Glutamatergic neuron (in vitro differentiated cells): ENCODE measurements around the gene GRIA3. TPM values are rescaled to one million over a fixed set of nuclear protein-coding genes. Genes with fewer than 3 reads are reported as not detected.
"Not testable (repeated sequence)": the region's sequence is repeated elsewhere in the genome, so short reads cannot be mapped to it uniquely, and the experiment has no call there.

Experiments
- DNase-seq: peaks from one replicate; pipeline ENCODE4 v3.0.0; 2022
- H3K27ac Mint-ChIP-seq: one replicate; pipeline ENCODE4 v1.8.0; 2020; ENCODE audit warnings: mild to moderate bottlenecking, mixed read lengths, inconsistent platforms; ENCODE audit not compliant: unreplicated experiment
- H3K27me3 Mint-ChIP-seq: one replicate; pipeline ENCODE4 v1.8.0; 2020; ENCODE audit warnings: mild to moderate bottlenecking, moderate library complexity, mixed read lengths, inconsistent platforms; ENCODE audit not compliant: unreplicated experiment
- H3K36me3 Mint-ChIP-seq: one replicate; pipeline ENCODE4 v1.8.0; 2020; ENCODE audit warnings: mild to moderate bottlenecking, mixed read lengths, inconsistent platforms; ENCODE audit not compliant: unreplicated experiment
- H3K4me1 Mint-ChIP-seq: one replicate; pipeline ENCODE4 v1.8.0; 2020; ENCODE audit warnings: mild to moderate bottlenecking, low read depth, mixed read lengths, inconsistent platforms; ENCODE audit not compliant: unreplicated experiment
- H3K4me3 Mint-ChIP-seq: one replicate; pipeline ENCODE4 v1.8.0; 2020; ENCODE audit warnings: mild to moderate bottlenecking, mixed read lengths, inconsistent platforms; ENCODE audit not compliant: unreplicated experiment
- H3K9me3 Mint-ChIP-seq: one replicate; pipeline ENCODE4 v1.8.0; 2020; ENCODE audit warnings: mild to moderate bottlenecking, moderate library complexity, mixed read lengths, inconsistent platforms; ENCODE audit not compliant: unreplicated experiment
- total RNA-seq: library from RNA; stranded (reverse); fragmentation: NEBNext Ultra II Directional; extraction: Animal tissue kit (Norgen Biotek cat#: 25700); gene quantifications from one replicate; pipeline ENCODE4 v1.2.1, GENCODE V29; 2021; ENCODE audit not compliant: unreplicated experiment
- TF ChIP-seq, protein P1 (sequence below): fragments of 200-600 bp; sonication (generic); IDR thresholded peaks from one replicate; pipeline ENCODE4 v1.5.0; 2021; ENCODE audit not compliant: partially characterized antibody, unreplicated experiment

Gene GRIA3
- total RNA-seq, 1 donor from 2014 or later = 9.7 TPM

DNA sequence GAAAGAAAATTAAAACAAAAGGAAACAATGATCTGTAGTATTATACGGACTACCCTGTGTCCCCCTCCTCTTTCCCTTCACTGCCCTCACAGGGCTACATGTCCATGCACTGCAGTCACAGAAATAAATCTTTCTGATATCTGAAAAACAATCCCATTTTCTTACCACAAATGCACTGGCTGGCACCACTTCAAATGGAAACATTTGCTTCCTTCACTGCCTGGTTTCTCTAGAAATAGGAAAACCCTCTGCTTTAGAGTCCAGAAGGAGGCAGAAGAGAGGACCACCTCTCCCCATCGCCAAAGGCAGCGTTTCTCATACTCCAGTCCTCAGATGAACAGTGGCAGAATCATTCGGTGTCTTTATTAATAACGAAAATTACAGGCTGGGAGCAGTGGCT is 98.2 kb downstream of the GRIA3 start:
- TF ChIP-seq, protein P1, sequence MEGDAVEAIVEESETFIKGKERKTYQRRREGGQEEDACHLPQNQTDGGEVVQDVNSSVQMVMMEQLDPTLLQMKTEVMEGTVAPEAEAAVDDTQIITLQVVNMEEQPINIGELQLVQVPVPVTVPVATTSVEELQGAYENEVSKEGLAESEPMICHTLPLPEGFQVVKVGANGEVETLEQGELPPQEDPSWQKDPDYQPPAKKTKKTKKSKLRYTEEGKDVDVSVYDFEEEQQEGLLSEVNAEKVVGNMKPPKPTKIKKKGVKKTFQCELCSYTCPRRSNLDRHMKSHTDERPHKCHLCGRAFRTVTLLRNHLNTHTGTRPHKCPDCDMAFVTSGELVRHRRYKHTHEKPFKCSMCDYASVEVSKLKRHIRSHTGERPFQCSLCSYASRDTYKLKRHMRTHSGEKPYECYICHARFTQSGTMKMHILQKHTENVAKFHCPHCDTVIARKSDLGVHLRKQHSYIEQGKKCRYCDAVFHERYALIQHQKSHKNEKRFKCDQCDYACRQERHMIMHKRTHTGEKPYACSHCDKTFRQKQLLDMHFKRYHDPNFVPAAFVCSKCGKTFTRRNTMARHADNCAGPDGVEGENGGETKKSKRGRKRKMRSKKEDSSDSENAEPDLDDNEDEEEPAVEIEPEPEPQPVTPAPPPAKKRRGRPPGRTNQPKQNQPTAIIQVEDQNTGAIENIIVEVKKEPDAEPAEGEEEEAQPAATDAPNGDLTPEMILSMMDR = no peak
- no peaks in the 10 kb centered on the region for H3K9me3 Mint-ChIP-seq

DNA sequence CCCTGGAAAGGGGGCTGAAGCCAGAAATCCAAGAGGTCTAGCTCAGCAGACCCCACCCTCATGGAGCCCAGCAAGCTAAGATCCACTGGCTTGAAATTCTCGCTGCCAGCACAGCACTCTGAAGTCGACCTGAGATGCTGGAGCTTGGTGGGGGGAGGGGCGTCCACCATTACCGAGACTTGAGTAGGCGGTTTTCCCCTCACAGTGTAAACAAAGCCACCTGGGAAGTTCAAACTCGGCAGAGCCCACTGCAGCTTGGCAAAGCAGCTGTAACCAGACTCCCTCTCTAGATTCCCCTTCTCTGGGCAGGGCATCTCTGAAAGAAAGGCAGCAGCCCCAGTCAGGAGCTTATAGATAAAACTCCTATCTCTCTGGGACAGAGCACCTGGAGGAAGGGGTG is 99.3 kb downstream of the GRIA3 start:
- H3K27me3 Mint-ChIP-seq, H3K4me3 Mint-ChIP-seq, H3K9me3 Mint-ChIP-seq, DNase-seq, H3K27ac Mint-ChIP-seq, H3K4me1 Mint-ChIP-seq, H3K36me3 Mint-ChIP-seq: not testable (repeated sequence)

More for the DNA sequence above, 98.2 kb downstream of the GRIA3 start:
- no peaks in the 10 kb centered on the region for H3K27me3 Mint-ChIP-seq
- H3K36me3 Mint-ChIP-seq = peaks cover 5% of the 10 kb centered on the region
- H3K27ac Mint-ChIP-seq = no peak overlapping the region
- no peak overlapping the region for H3K4me3 Mint-ChIP-seq
- no peaks in the 10 kb centered on the region for H3K4me1 Mint-ChIP-seq
- DNase-seq = no peak

DNA sequence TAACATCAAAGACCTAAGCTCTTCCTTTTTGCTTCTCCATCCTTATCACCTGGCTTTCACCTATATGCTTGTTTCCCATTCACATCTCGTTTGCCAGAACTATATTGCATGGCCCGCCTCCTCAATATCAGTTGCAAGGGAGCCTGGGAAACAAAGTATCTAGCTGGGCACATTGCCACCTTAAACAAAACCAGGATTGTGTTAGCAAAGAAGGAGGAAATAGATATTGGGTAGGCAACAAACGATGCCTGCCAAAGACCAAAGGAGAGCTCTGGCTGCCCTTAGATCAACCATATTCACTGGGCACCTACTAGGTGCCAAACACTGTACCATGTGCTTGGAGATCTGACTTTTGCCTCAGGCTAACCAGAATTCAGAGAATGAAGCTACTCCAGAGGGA is 107.5 kb downstream of the GRIA3 start:
- Mint-ChIP-seq H3K4me1 (no peaks in the 10 kb centered on the region), H3K36me3 (no peaks in the 10 kb centered on the region), H3K27me3 (no peaks in the 10 kb centered on the region), H3K4me3 (no peak overlapping the region), H3K27ac (no peak overlapping the region), H3K9me3 (no peaks in the 10 kb centered on the region)
- no peak for DNase-seq
- TF ChIP-seq, protein P1 = no peak

DNA sequence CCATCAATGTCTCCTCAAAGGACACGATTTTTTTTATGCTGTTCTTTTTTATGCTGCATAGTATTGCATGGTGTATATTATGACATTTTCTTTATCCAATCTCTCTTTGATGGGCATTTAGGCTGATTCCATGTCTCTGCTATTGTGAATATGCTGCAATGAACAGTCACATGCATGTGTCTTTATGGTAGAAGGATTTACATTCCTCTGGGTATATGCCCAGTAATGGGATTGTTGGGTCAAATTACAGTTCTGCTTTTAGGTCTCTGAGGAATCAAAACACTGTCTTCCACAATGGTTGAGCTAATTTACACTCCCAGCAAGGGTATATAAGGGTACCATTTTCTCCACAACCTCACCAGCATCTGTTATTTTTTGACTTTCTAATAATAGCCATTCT is 113.9 kb downstream of the GRIA3 start:
- TF ChIP-seq, protein P1 = no peak
- Mint-ChIP-seq H3K4me3 (no peak overlapping the region), H3K9me3 (peaks cover 1% of the 10 kb centered on the region), H3K27me3 (no peaks in the 10 kb centered on the region), H3K4me1 (no peaks in the 10 kb centered on the region), H3K27ac (no peak overlapping the region), H3K36me3 (no peaks in the 10 kb centered on the region)
- DNase-seq = no peak

DNA sequence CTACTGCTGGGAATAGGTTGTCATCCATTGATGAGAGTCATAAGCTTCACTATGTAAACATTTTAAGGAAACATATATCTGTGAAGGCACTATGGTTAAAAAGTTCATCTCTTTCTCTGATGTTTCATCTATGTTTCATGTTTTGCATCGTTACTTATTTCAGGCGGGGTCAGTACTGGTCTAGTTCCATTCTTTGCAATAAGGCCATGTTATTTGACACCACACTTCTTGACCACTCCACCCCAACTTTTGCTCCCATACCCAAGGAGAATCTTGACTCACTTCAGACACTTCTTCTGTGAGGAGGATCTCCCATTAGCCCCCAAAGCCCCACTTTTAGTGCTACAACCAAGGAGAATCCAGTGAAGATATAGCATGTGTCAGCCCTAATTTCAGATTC is 119.4 kb downstream of the GRIA3 start:
- peaks cover 1% of the 10 kb centered on the region for H3K9me3 Mint-ChIP-seq
- H3K27me3 Mint-ChIP-seq = no peaks in the 10 kb centered on the region
- TF ChIP-seq, protein P1 = no peak
- H3K4me1 Mint-ChIP-seq = no peaks in the 10 kb centered on the region
- H3K27ac Mint-ChIP-seq = no peak overlapping the region
- no peaks in the 10 kb centered on the region for H3K36me3 Mint-ChIP-seq
- no peak for DNase-seq
- H3K4me3 Mint-ChIP-seq = no peak overlapping the region

DNA sequence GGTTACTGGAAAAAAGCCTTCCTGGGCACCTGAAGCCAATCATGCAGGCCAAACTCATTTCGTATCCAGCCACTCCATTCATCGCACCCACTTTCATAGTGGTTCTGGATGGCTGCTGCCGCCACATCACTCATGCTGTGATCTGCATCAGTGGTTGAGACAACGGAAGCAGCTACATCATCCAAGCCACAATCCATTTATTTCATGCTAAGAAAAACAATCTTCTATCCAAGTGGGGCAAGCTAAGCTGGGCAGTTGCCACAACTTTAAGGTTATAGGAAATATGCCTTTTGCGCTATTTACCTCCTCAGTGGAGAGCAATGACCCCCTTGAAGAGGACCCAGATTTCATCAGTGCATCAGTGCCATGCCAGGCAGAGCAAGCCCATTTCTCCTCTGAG is 124.6 kb downstream of the GRIA3 start:
- Mint-ChIP-seq H3K4me3 (no peak overlapping the region), H3K27ac (no peak overlapping the region), H3K27me3 (no peaks in the 10 kb centered on the region), H3K4me1 (no peaks in the 10 kb centered on the region), H3K36me3 (no peaks in the 10 kb centered on the region), H3K9me3 (no peaks in the 10 kb centered on the region)
- DNase-seq = no peak
- TF ChIP-seq, protein P1 = no peak
